Measurements from ENCODE around the gene TUBG1.

DNA sequence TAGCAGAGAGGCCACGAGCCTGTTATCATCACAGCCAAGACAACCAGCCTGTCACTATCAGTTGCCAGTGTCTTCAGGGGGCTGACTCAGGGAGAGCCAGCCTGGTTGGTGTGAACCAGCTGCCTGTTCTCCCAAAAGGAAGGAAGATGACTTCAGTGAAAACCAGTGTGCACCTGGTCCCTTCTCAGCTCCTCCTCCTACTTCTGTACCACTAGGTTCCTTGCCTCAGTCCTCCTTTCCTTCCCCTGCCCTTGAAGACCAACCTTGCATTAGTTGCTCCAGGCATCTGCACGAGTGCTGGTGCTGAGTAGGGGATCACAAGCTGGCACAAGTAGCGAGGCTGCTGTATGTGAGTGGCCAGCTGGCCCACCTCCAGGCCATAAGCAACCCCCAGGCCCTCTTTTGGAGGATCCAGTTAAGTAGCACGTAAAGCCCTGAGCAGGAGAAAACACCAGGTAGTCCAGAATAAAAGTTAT, 8.5 kb downstream of the TUBG1 start:
- TF ChIP-seq, protein P1, sequence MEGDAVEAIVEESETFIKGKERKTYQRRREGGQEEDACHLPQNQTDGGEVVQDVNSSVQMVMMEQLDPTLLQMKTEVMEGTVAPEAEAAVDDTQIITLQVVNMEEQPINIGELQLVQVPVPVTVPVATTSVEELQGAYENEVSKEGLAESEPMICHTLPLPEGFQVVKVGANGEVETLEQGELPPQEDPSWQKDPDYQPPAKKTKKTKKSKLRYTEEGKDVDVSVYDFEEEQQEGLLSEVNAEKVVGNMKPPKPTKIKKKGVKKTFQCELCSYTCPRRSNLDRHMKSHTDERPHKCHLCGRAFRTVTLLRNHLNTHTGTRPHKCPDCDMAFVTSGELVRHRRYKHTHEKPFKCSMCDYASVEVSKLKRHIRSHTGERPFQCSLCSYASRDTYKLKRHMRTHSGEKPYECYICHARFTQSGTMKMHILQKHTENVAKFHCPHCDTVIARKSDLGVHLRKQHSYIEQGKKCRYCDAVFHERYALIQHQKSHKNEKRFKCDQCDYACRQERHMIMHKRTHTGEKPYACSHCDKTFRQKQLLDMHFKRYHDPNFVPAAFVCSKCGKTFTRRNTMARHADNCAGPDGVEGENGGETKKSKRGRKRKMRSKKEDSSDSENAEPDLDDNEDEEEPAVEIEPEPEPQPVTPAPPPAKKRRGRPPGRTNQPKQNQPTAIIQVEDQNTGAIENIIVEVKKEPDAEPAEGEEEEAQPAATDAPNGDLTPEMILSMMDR (conservative IDR thresholded peaks at IDR 0.05; ENCODE audit: low read length) = no peak
- no peak for TF ChIP-seq EZH2phosphoT487 (IDR thresholded peaks at IDR 0.05; ENCODE audit: borderline replicate concordance, low read depth, low read length)
